CD4-positive, CD25-positive, alpha-beta regulatory T cell (primary cell): ENCODE measurements around the gene CYP2W1. TPM values are rescaled to one million over a fixed set of nuclear protein-coding genes. Genes with fewer than 3 reads are reported as not detected.
"Not testable (repeated sequence)": the region's sequence is repeated elsewhere in the genome, so short reads cannot be mapped to it uniquely, and the experiment has no call there.

Experiments used
- ATAC-seq, 2 donors: fragments of 150-1000 bp; cut with Tn5 transposase; one replicate each; pipeline ENCODE4 v1.10.0; 2021; ENCODE audit warnings: low read depth in 2 of 2, moderate number of reproducible peaks in 2 of 2, moderate library complexity in 1 of 2
- DNase-seq, 3 donors: peaks; one replicate each; pipeline versions ENCODE4 v3.0.0 to v3.0.0-alpha.2; 2012 to 2022; ENCODE audit warnings: mixed read lengths in 1 of 3
- H3K27ac ChIP-seq: one replicate; pipeline ENCODE4 v1.7.0; 2013; ENCODE audit warnings: mild to moderate bottlenecking, low read length; ENCODE audit not compliant: insufficient read depth, poor library complexity, severe bottlenecking
- H3K27me3 ChIP-seq: one replicate; pipeline ENCODE4 v1.7.0; 2013; ENCODE audit warnings: low read length; ENCODE audit not compliant: control insufficient read depth, insufficient read depth
- H3K36me3 ChIP-seq: one replicate; pipeline ENCODE4 v1.7.0; 2013; ENCODE audit warnings: mild to moderate bottlenecking, low read length, moderate library complexity; ENCODE audit not compliant: control insufficient read depth, insufficient read depth
- H3K4me1 ChIP-seq: 2 replicates; pipeline ENCODE4 v1.7.0; 2013; ENCODE audit warnings: mild to moderate bottlenecking, low read length; ENCODE audit not compliant: insufficient read depth, control insufficient read depth, poor library complexity, severe bottlenecking
- H3K4me3 ChIP-seq: one replicate; pipeline ENCODE4 v1.7.0; 2013; ENCODE audit warnings: low read depth, mild to moderate bottlenecking, low read length, moderate library complexity
- H3K9me3 ChIP-seq, 2 experiments: 1 replicate in 1 of 2; 2 replicates in 1 of 2; pipeline ENCODE4 v1.7.0; 2013; ENCODE audit warnings: low read length in 2 of 2, mild to moderate bottlenecking in 1 of 2, moderate library complexity in 1 of 2; ENCODE audit not compliant: control insufficient read depth in 2 of 2
- H3K27ac Mint-ChIP-seq, 3 donors: one replicate each; pipeline ENCODE4 v1.8.0; 2020 to 2022; ENCODE audit warnings: mild to moderate bottlenecking in 3 of 3, mixed read lengths in 3 of 3, moderate library complexity in 2 of 3
- H3K27me3 Mint-ChIP-seq: one replicate; pipeline ENCODE4 v1.8.0; 2022; ENCODE audit warnings: mild to moderate bottlenecking, mixed read lengths
- H3K36me3 Mint-ChIP-seq: one replicate; pipeline ENCODE4 v1.8.0; 2020; ENCODE audit warnings: mixed read lengths
- H3K4me1 Mint-ChIP-seq, 4 donors: one replicate each; pipeline ENCODE4 v1.8.0; 2020 to 2022; ENCODE audit warnings: mixed read lengths in 4 of 4, mild to moderate bottlenecking in 1 of 4
- H3K4me3 Mint-ChIP-seq, 4 donors: one replicate each; pipeline ENCODE4 v1.8.0; 2020 to 2022; ENCODE audit warnings: mild to moderate bottlenecking in 4 of 4, mixed read lengths in 4 of 4, moderate library complexity in 3 of 4
- H3K9me3 Mint-ChIP-seq, 7 donors: one replicate each; pipeline ENCODE4 v1.8.0; 2020 to 2022; ENCODE audit warnings: mixed read lengths in 7 of 7, mild to moderate bottlenecking in 3 of 7, moderate library complexity in 2 of 7
- polyA plus RNA-seq, 4 donors: library from polyadenylated mRNA; unstranded; fragments of 300-500 nt; fragmentation: Illumina TruSeq; gene quantifications; one replicate each; pipeline ENCODE4 v1.2.3, GENCODE V29; 2021
- total RNA-seq: library from RNA; stranded (reverse); gene quantifications from one replicate; pipeline ENCODE4 v1.2.3, GENCODE V29; 2022

The CYP2W1 gene
- total and polyA plus RNA-seq, 5 donors from 2014 or later: not detected

- H3K4me3 Mint-ChIP-seq: peak within 1 kb of the TSS in 3 of 4 donors; percentile 74 to 81 (median 74)
- H3K36me3 Mint-ChIP-seq: no peaks in the 10 kb centered on the region
- peaks cover 22% of the 10 kb centered on the region for H3K27me3 Mint-ChIP-seq
- H3K4me1 ChIP-seq: peaks cover 7% of the 10 kb centered on the region
- no peak within 1 kb of the TSS for H3K27ac Mint-ChIP-seq
- no peaks in the 10 kb centered on the region for H3K9me3 ChIP-seq
- no peak within 1 kb of the TSS for H3K27ac ChIP-seq
- H3K4me1 Mint-ChIP-seq: peaks cover 0 to 2% (median 0%) of the 10 kb centered on the region in 4 donors
- no peaks in the 10 kb centered on the region for H3K9me3 Mint-ChIP-seq
- no peaks in the 10 kb centered on the region for H3K27me3 ChIP-seq
- H3K36me3 ChIP-seq: no peaks in the 10 kb centered on the region
- H3K4me3 ChIP-seq: no peak within 1 kb of the TSS
- peak; percentile 67 to 70 for ATAC-seq
- DNase-seq: peak in 2 of 3 donors; percentile 50 to 60
Measured at GRCh38 chr7:954330-955238, 28.4 kb upstream of the CYP2W1 start, which contains the start of gene ADAP1. TSS of gene ADAP1 (minus strand) at chr7:954680. CDS start at chr7:954477, 203 bp downstream.

GRCh38 chr7:956031-956430 is 26.9 kb upstream of the CYP2W1 start:
- peak overlapping the region; percentile 24 to 86 (median 58) for H3K4me3 Mint-ChIP-seq

DNA sequence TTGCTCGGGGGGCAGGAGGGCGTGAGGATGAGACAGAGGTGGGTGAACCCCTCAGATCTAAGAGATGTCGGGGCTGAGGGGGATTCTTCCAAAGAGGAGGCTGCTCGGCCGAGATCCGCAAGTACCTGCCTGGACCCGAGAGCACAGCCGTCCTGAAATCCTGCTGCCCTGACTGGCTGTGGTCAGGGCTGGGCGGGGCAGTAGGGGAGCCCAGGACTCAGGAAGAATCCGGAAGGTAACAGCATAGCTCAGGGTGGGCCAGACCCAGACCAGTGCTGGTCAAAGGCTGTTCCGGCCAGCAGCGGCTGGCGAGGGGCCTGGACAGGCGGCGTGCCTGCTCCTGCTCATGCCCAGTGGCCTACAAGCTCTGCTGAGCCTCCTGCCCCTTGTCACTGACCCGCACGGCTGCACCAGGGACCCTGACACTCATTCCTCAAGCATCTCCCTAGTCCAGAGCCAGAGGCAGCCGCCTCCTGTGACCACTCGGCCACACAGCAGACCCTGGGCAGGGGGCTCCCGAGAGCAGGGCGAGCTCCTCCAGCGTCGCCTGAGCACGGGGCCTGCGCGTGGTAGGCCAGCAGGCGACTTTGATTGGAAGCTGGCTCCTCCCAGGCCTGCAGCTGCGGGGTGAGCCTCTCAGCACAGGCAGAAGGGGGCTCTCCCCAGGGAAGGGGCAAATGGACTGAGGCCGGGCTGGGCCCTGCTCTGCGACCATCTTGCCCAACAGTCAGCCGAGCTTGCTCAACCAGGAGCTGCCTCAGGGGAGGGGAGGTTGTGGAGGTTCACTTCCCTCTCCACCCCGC is 25.4 kb upstream of the CYP2W1 start:
- Histone ChIP-seq H3K36me3 (no peaks in the 10 kb centered on the region), H3K4me1 (peaks cover 7% of the 10 kb centered on the region), H3K27ac (no peak overlapping the region), H3K27me3 (no peaks in the 10 kb centered on the region), H3K9me3 (no peaks in the 10 kb centered on the region), H3K4me3 (no peak overlapping the region)
- Mint-ChIP-seq H3K27ac (no peak overlapping the region), H3K36me3 (no peaks in the 10 kb centered on the region), H3K9me3 (peaks cover 0 to 1% (median 0%) of the 10 kb centered on the region in 7 donors), H3K4me3 (no peak overlapping the region), H3K27me3 (peaks cover 23% of the 10 kb centered on the region), H3K4me1 (peaks cover 0 to 6% (median 1%) of the 10 kb centered on the region in 4 donors)
- DNase-seq: no peak
- ATAC-seq: no peak

More at GRCh38 chr7:956031-956430, 26.9 kb upstream of the CYP2W1 start:
- Histone ChIP-seq H3K4me3 (no peak overlapping the region), H3K27me3 (no peaks in the 10 kb centered on the region), H3K36me3 (no peaks in the 10 kb centered on the region), H3K9me3 (no peaks in the 10 kb centered on the region), H3K4me1 (peaks cover 7% of the 10 kb centered on the region), H3K27ac (no peak overlapping the region)
- DNase-seq (no peak), ATAC-seq (no peak)
- Mint-ChIP-seq H3K27me3 (peaks cover 17% of the 10 kb centered on the region), H3K27ac (no peak overlapping the region), H3K36me3 (no peaks in the 10 kb centered on the region), H3K9me3 (no peaks in the 10 kb centered on the region), H3K4me1 (peaks cover 0 to 2% (median 0%) of the 10 kb centered on the region in 4 donors)

GRCh38 chr7:958221-959200 is 24.5 kb upstream of the CYP2W1 start:
- Mint-ChIP-seq H3K9me3 (peaks cover 0 to 1% (median 0%) of the 10 kb centered on the region in 7 donors), H3K4me3 (no peak overlapping the region), H3K4me1 (peaks cover 0 to 8% (median 1%) of the 10 kb centered on the region in 4 donors), H3K27ac (no peak overlapping the region), H3K36me3 (no peaks in the 10 kb centered on the region), H3K27me3 (peaks cover 27% of the 10 kb centered on the region)
- no peak overlapping the region for H3K4me3 ChIP-seq
- DNase-seq (no peak), ATAC-seq (no peak)
- no peaks in the 10 kb centered on the region for H3K27me3 ChIP-seq
- H3K9me3 ChIP-seq: no peaks in the 10 kb centered on the region
- no peaks in the 10 kb centered on the region for H3K36me3 ChIP-seq
- peaks cover 10% of the 10 kb centered on the region for H3K4me1 ChIP-seq
- H3K27ac ChIP-seq: no peak overlapping the region

DNA sequence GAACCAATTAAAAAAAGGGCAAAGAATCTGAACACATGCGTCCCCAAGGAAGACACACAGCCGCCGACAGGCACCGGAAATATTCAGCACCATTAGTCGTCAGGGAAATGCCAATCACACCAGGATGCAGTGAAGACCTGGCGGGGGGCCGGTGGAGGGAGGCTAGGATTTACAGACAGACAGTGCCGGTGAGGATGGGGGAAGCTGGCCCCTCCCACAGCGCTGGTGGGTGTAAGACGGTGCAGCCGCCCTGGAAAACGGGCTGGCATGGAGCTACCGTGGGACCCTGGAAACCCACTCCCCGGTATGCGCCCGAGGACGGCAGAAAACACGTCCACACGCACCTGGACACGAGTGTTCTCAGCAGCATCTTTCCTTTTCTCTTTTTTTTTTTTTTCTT is 23.7 kb upstream of the CYP2W1 start:
- H3K36me3 Mint-ChIP-seq: no peaks in the 10 kb centered on the region
- no peak overlapping the region for H3K27ac Mint-ChIP-seq
- Histone ChIP-seq H3K4me3 (no peak overlapping the region), H3K36me3 (no peaks in the 10 kb centered on the region), H3K27ac (no peak overlapping the region), H3K4me1 (peaks cover 13% of the 10 kb centered on the region), H3K27me3 (no peaks in the 10 kb centered on the region), H3K9me3 (no peaks in the 10 kb centered on the region)
- H3K4me1 Mint-ChIP-seq: peaks cover 0 to 10% (median 2%) of the 10 kb centered on the region in 4 donors
- DNase-seq (no peak), ATAC-seq (no peak)
- H3K9me3 Mint-ChIP-seq: peaks cover 0 to 1% (median 0%) of the 10 kb centered on the region in 7 donors
- peaks cover 28% of the 10 kb centered on the region for H3K27me3 Mint-ChIP-seq
- H3K4me3 Mint-ChIP-seq: no peak overlapping the region

DNA sequence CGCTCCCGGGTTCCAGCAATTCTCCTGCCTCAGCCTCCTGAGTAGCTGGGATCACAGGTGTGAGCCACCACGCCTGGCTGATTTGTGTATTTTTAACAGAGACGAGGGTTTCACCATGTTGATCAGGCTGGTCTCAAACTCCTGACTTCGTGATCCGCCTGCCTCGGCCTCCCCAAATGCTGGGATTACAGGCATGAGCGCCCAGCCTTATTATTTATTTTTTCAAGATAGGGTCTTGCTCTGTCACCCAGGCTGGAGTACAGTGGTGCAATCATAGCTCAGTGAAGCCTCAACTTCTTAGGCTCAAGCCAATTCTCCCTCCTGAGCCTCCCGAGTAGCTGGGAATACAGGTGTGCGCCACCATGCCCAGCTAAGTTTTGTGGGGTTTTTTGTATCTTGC is 23.2 kb upstream of the CYP2W1 start:
- not testable (repeated sequence) for H3K4me3 Mint-ChIP-seq, DNase-seq, H3K36me3 ChIP-seq, H3K36me3 Mint-ChIP-seq, ATAC-seq, H3K27me3 ChIP-seq, H3K4me3 ChIP-seq, H3K9me3 Mint-ChIP-seq, H3K27ac Mint-ChIP-seq, H3K9me3 ChIP-seq, H3K27ac ChIP-seq
- peaks cover 18% of the 10 kb centered on the region for H3K4me1 ChIP-seq
- Mint-ChIP-seq H3K27me3 (peaks cover 29% of the 10 kb centered on the region), H3K4me1 (peaks cover 0 to 11% (median 3%) of the 10 kb centered on the region in 4 donors)
